ENCODE measurements around the gene SELENOM.
"Not testable (repeated sequence)": the region's sequence is repeated elsewhere in the genome, so short reads cannot be mapped to it uniquely, and the experiment has no call there.

The SELENOM gene

DNA sequence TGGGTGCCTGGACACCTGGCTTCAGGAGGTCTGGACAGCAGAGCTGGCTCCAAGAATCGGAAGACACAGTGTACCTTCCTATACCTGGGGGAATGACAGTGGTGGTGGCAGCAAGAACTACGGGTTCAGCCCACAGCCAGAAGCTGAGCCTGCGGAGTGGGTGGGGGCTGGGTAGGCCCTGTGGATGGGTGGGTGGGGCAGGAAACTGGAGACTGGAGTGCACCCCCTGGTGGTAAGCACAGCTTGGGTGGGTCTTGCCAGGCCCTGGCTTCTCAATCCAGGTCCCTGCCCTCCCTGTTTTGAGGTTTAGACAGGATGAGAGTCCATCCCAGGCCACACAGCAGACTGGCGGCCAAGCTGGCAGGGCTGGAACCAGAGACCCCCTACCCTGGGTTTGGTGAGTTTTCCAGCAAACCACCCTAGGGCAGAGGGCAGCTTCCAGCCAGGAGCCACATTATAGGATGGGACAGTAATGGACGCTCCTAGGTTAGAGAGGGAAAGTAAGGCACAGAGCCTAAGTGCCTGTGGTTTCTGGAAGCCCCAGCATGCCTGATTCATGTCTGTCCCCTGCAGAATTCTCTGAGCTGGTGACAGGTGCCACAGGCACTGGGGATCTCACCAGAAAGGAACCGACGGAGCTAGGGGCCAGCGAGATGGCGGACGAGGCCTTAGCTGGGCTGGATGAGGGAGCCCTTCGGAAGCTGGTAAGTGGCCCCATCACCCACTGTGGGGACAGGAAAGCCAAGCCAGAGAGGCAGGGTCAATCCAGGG, 24.6 kb downstream of the SELENOM start:
- peak overlapping the region; percentile 84 for H3K4me3 ChIP-seq (ENCODE audit: low read length)
- no peak for DNase-seq (ENCODE audit: low read depth)
- TF ChIP-seq, protein P1, sequence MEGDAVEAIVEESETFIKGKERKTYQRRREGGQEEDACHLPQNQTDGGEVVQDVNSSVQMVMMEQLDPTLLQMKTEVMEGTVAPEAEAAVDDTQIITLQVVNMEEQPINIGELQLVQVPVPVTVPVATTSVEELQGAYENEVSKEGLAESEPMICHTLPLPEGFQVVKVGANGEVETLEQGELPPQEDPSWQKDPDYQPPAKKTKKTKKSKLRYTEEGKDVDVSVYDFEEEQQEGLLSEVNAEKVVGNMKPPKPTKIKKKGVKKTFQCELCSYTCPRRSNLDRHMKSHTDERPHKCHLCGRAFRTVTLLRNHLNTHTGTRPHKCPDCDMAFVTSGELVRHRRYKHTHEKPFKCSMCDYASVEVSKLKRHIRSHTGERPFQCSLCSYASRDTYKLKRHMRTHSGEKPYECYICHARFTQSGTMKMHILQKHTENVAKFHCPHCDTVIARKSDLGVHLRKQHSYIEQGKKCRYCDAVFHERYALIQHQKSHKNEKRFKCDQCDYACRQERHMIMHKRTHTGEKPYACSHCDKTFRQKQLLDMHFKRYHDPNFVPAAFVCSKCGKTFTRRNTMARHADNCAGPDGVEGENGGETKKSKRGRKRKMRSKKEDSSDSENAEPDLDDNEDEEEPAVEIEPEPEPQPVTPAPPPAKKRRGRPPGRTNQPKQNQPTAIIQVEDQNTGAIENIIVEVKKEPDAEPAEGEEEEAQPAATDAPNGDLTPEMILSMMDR (conservative IDR thresholded peaks at IDR 0.05; ENCODE audit: low read depth, low read length) = peak; percentile 72

DNA sequence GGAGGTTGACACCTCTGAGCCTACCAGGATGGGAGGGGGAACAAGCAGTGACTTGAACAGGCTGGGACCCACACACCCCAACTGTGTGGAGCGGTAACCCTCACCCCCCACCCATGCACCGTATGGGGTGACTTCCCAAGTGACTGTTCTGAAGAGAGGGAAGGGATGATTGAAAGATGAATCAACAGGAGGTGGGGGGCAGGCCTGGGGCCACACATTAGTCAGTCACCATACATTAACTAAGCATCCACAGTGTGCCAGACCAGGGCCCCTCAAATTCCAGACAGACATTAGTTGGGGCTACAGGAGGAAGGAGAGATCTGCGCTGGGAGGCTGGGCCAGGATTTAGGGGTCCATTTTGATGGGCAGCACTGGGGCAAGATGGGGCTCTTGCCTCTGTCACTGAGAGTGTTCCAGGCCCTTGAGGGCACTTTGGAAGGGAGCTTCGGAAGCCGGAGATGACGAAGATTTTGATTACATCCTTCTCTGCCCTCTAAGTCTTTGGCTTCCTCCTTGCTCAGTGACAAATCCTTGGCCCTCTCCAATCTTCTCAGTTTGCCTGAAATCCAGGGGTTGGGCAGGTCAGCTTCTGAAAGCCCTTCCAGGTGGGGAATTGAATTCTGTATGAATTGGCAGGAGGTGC, 25.3 kb downstream of the SELENOM start:
- TF ChIP-seq, protein P1 (conservative IDR thresholded peaks at IDR 0.05; ENCODE audit: low read depth, low read length) = no peak
- no peak for DNase-seq (ENCODE audit: low read depth)
- H3K4me3 ChIP-seq (ENCODE audit: low read length) = peak overlapping the region; percentile 84

DNA sequence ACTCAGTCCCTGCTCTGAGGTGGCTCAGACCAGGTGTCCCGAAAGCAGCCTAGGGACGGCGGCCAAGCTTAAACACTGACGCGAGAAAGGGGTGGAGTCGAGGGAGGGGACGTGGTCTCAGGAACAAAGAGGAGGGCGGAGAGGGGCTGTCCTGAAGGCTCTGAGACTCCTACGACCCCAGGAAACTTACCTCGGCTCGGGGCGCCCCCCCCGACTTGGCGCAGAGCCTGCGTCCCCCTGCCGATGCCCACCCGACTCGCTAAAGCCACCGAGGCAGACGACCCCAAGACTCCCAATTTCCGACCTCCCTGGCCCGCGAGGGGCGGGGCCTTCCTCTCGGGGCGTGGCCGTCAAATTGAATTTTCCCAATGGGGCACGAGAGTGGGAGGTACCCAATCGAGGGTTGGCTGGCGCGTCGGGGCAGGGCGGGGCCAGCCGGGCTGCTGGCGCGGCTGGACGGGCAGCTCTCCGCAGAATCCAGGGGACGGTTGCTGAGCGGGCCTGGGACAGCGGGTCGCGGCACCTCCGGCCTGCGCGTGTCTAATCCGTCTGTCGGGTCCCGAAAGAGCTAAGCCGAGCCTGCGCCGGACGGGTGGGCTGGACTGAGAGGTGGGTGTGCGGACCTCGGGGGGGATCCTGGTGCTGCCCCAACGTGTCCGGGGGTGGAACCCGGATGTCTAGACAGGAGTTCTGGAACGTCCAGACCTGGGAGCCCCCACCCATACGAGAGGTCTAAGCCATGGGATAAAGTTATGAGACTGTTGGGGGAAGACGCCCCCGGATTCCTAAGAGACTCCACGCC, 26.3 kb downstream of the SELENOM start, which contains the start of gene SMTN:
Gene SMTN (plus strand): TSS at position 471 of the 802 bp plus-strand sequence. CDS start 1,941 bp downstream, outside the sequence.
- peak; percentile 60 for DNase-seq (ENCODE audit: low read depth)
- TF ChIP-seq, protein P1 (conservative IDR thresholded peaks at IDR 0.05; ENCODE audit: low read depth, low read length) = no peak
- H3K4me3 ChIP-seq (ENCODE audit: low read length) = peak within 1 kb of the TSS; percentile 84

DNA sequence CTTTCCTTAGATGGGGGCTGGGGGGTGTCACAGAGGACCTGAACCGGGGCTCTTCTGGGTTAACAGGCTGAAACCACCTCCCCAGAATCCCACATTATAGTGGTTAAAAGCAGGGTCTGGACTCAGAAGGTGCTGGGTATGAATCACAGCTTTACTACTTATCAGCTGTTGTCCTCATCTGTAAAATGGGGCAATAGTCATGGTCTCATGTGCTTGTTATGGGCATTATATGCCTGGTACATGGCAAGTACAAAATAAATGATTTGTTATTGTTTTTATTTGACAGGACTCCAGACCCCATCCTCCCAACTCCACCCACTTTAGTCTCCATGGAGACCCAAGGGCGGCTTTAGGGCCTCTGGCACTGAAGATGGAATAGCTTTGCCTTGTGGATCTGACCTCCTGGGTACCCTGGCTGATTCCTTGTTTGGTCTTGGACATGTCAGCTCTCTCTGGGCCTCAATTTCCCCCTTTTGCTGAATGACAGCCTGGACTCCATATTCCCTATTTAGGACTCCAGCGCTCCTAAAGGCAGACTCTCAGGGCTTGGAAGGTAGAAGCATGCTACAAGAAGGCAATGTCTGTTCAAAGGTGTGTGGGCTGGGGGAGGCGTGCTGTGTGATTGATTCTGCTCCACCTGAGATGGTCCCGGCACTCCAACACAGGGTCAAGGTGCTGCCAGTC, 27.1 kb downstream of the SELENOM start:
- TF ChIP-seq, protein P1 (conservative IDR thresholded peaks at IDR 0.05; ENCODE audit: low read depth, low read length) = no peak
- no peak for DNase-seq (ENCODE audit: low read depth)
- H3K4me3 ChIP-seq (ENCODE audit: low read length) = peak overlapping the region; percentile 84

DNA sequence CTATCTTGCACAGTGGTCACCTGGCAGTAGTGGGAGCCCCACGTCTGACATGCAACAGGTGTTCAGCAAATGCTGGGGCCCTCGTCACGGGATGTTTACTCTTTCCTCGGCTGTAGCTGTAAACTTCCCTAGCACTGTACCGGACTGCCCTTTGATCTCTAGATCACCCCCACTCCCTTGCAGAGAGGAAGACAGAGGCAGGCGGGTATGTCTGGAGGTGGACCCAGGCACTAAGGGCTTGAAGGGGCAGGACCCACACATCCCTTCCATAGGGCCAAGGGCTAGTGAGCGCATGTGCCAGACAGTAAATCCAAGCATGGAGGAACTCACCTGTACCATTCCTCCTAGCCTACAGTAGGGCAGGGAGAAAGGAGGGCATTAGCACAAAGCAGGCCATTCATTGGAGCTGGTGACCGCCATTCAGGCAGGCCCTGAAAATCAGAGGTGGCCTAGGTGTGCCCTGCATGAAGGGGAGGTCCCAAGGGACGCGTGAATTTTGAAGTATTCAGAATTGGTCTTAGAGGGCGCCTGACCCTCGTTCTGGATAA, 28.2 kb downstream of the SELENOM start:
- TF ChIP-seq, protein P1 (conservative IDR thresholded peaks at IDR 0.05; ENCODE audit: low read depth, low read length) = no peak
- H3K4me3 ChIP-seq (ENCODE audit: low read length) = no peak overlapping the region
- no peak for DNase-seq (ENCODE audit: low read depth)

DNA sequence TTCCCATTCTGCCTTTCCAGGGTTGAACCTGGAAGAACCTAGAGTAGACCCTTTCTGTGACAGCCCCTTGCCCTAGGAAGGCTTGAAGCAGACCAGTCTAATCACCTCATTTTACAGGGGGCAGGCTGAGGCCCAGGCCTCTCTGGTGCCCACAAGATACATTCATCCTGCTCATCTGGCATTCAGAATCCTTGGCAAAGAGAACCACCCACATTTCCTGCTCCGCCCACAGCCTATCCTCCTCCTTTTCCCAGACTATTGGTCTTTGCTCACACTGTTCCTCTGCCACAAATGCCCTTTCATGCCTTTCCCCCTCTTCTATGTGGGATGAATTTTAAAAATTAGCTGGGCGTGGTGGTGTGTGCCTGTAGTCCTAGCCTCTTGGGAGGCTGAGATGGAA, 29.0 kb downstream of the SELENOM start:
- not testable (repeated sequence) for DNase-seq (ENCODE audit: low read depth); H3K4me3 ChIP-seq (ENCODE audit: low read length)

Measured in retinal pigment epithelial cell (primary cell).